Ishikawa (cell line): ENCODE results near the gene TMEM176B.

Experiments
- CEBPB ChIP-seq: IDR thresholded peaks from 2 replicates; pipeline ENCODE4 v1.6.1; 2012
- CREB1 ChIP-seq: IDR thresholded peaks from 2 replicates; pipeline ENCODE4 v1.6.1; 2012; ENCODE audit warnings: low read depth
- EGR1 ChIP-seq: IDR thresholded peaks from 2 replicates; pipeline ENCODE4 v1.6.1; 2012
- EP300 ChIP-seq: IDR thresholded peaks from 2 replicates; pipeline ENCODE4 v1.6.1; 2012; ENCODE audit warnings: borderline replicate concordance
- FOXM1 ChIP-seq: IDR thresholded peaks from 2 replicates; pipeline ENCODE4 v1.6.1; 2012; ENCODE audit warnings: low read depth, borderline replicate concordance
- MAX ChIP-seq: IDR thresholded peaks from 2 replicates; pipeline ENCODE4 v1.6.1; 2012
- NFIC ChIP-seq: IDR thresholded peaks from 2 replicates; pipeline ENCODE4 v1.6.1; 2012
- RAD21 ChIP-seq: IDR thresholded peaks from 2 replicates; pipeline ENCODE4 v1.6.1; 2012; ENCODE audit warnings: low read depth
- REST ChIP-seq: IDR thresholded peaks from 2 replicates; pipeline ENCODE4 v1.6.1; 2012; ENCODE audit warnings: low read depth, mild to moderate bottlenecking
- TAF1 ChIP-seq: IDR thresholded peaks from 2 replicates; pipeline ENCODE4 v1.6.1; 2012; ENCODE audit warnings: low read depth, mild to moderate bottlenecking
- TCF12 ChIP-seq: IDR thresholded peaks from 2 replicates; pipeline ENCODE4 v1.6.1; 2012; ENCODE audit warnings: low read depth
- TEAD4 ChIP-seq: IDR thresholded peaks from 2 replicates; pipeline ENCODE4 v1.6.1; 2012
- USF1 ChIP-seq: IDR thresholded peaks from 2 replicates; pipeline ENCODE4 v1.6.1; 2012
- YY1 ChIP-seq: IDR thresholded peaks from 2 replicates; pipeline ENCODE4 v1.6.1; 2012; ENCODE audit warnings: low read depth
- ZBTB7A ChIP-seq: IDR thresholded peaks from 2 replicates; pipeline ENCODE4 v1.6.1; 2012; ENCODE audit warnings: low read depth

Gene TMEM176B

GRCh38 chr7:150842018-150842417, 41.9 kb upstream of the TMEM176B start:
- TF ChIP-seq REST, result no peak
- no peak for TF ChIP-seq CREB1
- no peak for TF ChIP-seq MAX
- no peak for TF ChIP-seq USF1
- TF ChIP-seq CEBPB, result no peak
- TF ChIP-seq FOXM1, result no peak
- TF ChIP-seq TEAD4, result no peak
- TF ChIP-seq EGR1, result no peak

GRCh38 chr7:150838965-150839650, 38.9 kb upstream of the TMEM176B start:
- TF ChIP-seq REST (no peak), MAX (no peak), TCF12 (no peak), USF1 (no peak), FOXM1 (no peak), YY1 (no peak), RAD21 (no peak), TAF1 (no peak), EP300 (no peak), CEBPB (no peak), CREB1 (no peak), EGR1 (no peak), ZBTB7A (no peak), TEAD4 (no peak)

GRCh38 chr7:150835702-150836280, 35.6 kb upstream of the TMEM176B start:
- TF ChIP-seq TEAD4, result no peak
- no peak for TF ChIP-seq FOXM1
- TF ChIP-seq CREB1, result no peak
- no peak for TF ChIP-seq MAX
- no peak for TF ChIP-seq CEBPB
- no peak for TF ChIP-seq USF1
- no peak for TF ChIP-seq NFIC
- no peak for TF ChIP-seq EP300
- TF ChIP-seq EGR1, result no peak
- TF ChIP-seq REST, result no peak
- no peak for TF ChIP-seq ZBTB7A
- TF ChIP-seq YY1, result no peak

GRCh38 chr7:150835019-150835418, 34.9 kb upstream of the TMEM176B start:
- TF ChIP-seq YY1 (no peak), USF1 (no peak), NFIC (no peak), FOXM1 (no peak), EGR1 (no peak), CREB1 (no peak), TCF12 (no peak), REST (no peak), TEAD4 (no peak), MAX (no peak), CEBPB (no peak), ZBTB7A (no peak), TAF1 (no peak), EP300 (no peak)
